Measurements from ENCODE around the gene DLGAP1. TPM values are rescaled to one million over a fixed set of nuclear protein-coding genes. Genes with fewer than 3 reads are reported as not detected.

DLGAP1 gene
- total and polyA plus RNA-seq, 2 of the 4 experiments (the other 2 are of a cell fraction) = under 0.01 to 0.09 TPM

GRCh38 chr18:3920832-3921231, 534.3 kb downstream of the DLGAP1 start:
- Histone ChIP-seq H2AK9ac (replicated peaks; ENCODE audit: low read depth, low read length, poor library complexity) (no peak overlapping the region), H3K27ac (ENCODE audit: insufficient read depth, low read length) (no peak overlapping the region), H2BK20ac (ENCODE audit: low read depth, low read length) (no peak overlapping the region), H3K9me1 (ENCODE audit: insufficient read depth, low read length) (peaks cover 2% of the 10 kb centered on the region; the same call in 1 of the 2 replicates), H2BK5ac (ENCODE audit: low read depth, low read length, poor library complexity, severe bottlenecking) (peak overlapping the region; percentile 42), H3K18ac (ENCODE audit: low read depth, low read length) (no peak overlapping the region), H4K20me1 (ENCODE audit: insufficient read depth, low read length) (no peaks in the 10 kb centered on the region), H3K79me1 (ENCODE audit: low read depth in 1 of 2, low read length in 2 of 2) (no peaks in the 10 kb centered on the region), H4K8ac (ENCODE audit: low read depth in 2 of 2, low read length in 2 of 2) (no peak overlapping the region), H4K91ac (ENCODE audit: insufficient read depth, low read depth, low read length) (no peak overlapping the region), H2BK15ac (ENCODE audit: low read depth, low read length) (no peak overlapping the region), H3K4ac (ENCODE audit: low read depth, low read length) (no peak overlapping the region), H3K4me1 (ENCODE audit: control insufficient read depth, insufficient read depth, low read length) (peaks cover 14% of the 10 kb centered on the region), H3K9ac (ENCODE audit: low read depth, low read length) (no peak overlapping the region), H3K4me2 (ENCODE audit: low read depth, low read length) (no peak overlapping the region), H2AFZ (replicated peaks; ENCODE audit: low read length, poor library complexity) (no peak overlapping the region), H3K14ac (replicated peaks; ENCODE audit: low read depth, low read length) (no peak overlapping the region), H3K9me3 (ENCODE audit: control insufficient read depth, insufficient read depth, low read length) (no peaks in the 10 kb centered on the region), H3K4me3 (ENCODE audit: insufficient read depth, low read depth, low read length) (no peak overlapping the region), H3K23ac (ENCODE audit: low read depth, low read length) (no peak overlapping the region), H3K56ac (ENCODE audit: extremely low read depth, insufficient read depth, low read length) (no peak overlapping the region), H4K5ac (ENCODE audit: low read depth, low read length) (no peak overlapping the region), H3K27me3 (ENCODE audit: control insufficient read depth, insufficient read depth, low read length) (peaks cover 4% of the 10 kb centered on the region), H2BK120ac (ENCODE audit: low read depth, low read length) (no peak overlapping the region), H3K36me3 (ENCODE audit: control insufficient read depth, insufficient read depth, low read length) (no peaks in the 10 kb centered on the region), H2AK5ac (ENCODE audit: low read depth, low read length) (no peak overlapping the region)
- ChIA-PET POLR2A (ENCODE audit: unreplicated experiment) (no interaction called here), CTCF (interaction anchor here (0.6 to 1.0 kb wide), 2 partner anchors 56 to 74 kb away, joined by 3 read pairs; no protein-coding TSS in a partner anchor)
- peak; percentile 60 for ATAC-seq (ENCODE audit: low read depth)
- TF ChIP-seq CHD1 (IDR thresholded peaks at IDR 0.05; ENCODE audit: low read depth, low read length) = no peak
- TF ChIP-seq BHLHE40 (IDR thresholded peaks at IDR 0.05; ENCODE audit: low read depth, low read length) = no peak
- no peak for TF ChIP-seq NFE2L2 (IDR thresholded peaks at IDR 0.05; ENCODE audit: low read depth, low read length)
- TF ChIP-seq CEBPB (IDR thresholded peaks at IDR 0.05; ENCODE audit: low read depth, low read length) = no peak
- TF ChIP-seq, protein P1, sequence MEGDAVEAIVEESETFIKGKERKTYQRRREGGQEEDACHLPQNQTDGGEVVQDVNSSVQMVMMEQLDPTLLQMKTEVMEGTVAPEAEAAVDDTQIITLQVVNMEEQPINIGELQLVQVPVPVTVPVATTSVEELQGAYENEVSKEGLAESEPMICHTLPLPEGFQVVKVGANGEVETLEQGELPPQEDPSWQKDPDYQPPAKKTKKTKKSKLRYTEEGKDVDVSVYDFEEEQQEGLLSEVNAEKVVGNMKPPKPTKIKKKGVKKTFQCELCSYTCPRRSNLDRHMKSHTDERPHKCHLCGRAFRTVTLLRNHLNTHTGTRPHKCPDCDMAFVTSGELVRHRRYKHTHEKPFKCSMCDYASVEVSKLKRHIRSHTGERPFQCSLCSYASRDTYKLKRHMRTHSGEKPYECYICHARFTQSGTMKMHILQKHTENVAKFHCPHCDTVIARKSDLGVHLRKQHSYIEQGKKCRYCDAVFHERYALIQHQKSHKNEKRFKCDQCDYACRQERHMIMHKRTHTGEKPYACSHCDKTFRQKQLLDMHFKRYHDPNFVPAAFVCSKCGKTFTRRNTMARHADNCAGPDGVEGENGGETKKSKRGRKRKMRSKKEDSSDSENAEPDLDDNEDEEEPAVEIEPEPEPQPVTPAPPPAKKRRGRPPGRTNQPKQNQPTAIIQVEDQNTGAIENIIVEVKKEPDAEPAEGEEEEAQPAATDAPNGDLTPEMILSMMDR (conservative IDR thresholded peaks at IDR 0.05; ENCODE audit: low read depth, low read length) = no peak
- no peak for TF ChIP-seq POLR2A (IDR thresholded peaks at IDR 0.05; ENCODE audit: low read depth, low read length)
- TF ChIP-seq MAFK (IDR thresholded peaks at IDR 0.05; ENCODE audit: low read depth, low read length) = no peak
- TF ChIP-seq, protein P2, sequence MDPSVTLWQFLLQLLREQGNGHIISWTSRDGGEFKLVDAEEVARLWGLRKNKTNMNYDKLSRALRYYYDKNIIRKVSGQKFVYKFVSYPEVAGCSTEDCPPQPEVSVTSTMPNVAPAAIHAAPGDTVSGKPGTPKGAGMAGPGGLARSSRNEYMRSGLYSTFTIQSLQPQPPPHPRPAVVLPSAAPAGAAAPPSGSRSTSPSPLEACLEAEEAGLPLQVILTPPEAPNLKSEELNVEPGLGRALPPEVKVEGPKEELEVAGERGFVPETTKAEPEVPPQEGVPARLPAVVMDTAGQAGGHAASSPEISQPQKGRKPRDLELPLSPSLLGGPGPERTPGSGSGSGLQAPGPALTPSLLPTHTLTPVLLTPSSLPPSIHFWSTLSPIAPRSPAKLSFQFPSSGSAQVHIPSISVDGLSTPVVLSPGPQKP (IDR thresholded peaks at IDR 0.05; ENCODE audit: borderline replicate concordance, low read depth, low read length) = no peak
- no peak for TF ChIP-seq RFX5 (IDR thresholded peaks at IDR 0.05; ENCODE audit: low read depth, low read length)
- TF ChIP-seq RAD21 (IDR thresholded peaks at IDR 0.05; ENCODE audit: low read length) = no peak
- TF ChIP-seq, protein P3, sequence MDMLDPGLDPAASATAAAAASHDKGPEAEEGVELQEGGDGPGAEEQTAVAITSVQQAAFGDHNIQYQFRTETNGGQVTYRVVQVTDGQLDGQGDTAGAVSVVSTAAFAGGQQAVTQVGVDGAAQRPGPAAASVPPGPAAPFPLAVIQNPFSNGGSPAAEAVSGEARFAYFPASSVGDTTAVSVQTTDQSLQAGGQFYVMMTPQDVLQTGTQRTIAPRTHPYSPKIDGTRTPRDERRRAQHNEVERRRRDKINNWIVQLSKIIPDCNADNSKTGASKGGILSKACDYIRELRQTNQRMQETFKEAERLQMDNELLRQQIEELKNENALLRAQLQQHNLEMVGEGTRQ (IDR thresholded peaks at IDR 0.05; ENCODE audit: low read depth, low read length) = no peak
- TF ChIP-seq SMC3 (IDR thresholded peaks at IDR 0.05; ENCODE audit: low read depth, low read length) = no peak
- no peak for TF ChIP-seq RCOR1 (IDR thresholded peaks at IDR 0.05; ENCODE audit: insufficient replicate concordance, low read length)
- no peak for TF ChIP-seq FOS (IDR thresholded peaks at IDR 0.05; ENCODE audit: low read depth, low read length)
- TF ChIP-seq MAZ (IDR thresholded peaks at IDR 0.05; ENCODE audit: borderline replicate concordance, low read depth, low read length) = no peak
- TF ChIP-seq MXI1 (IDR thresholded peaks at IDR 0.05; ENCODE audit: borderline replicate concordance, low read depth, low read length) = no peak
- BruUV-seq (replicated peaks) = no TSS peak
- in situ Hi-C loops (cut with MboI; ENCODE audit: low sequenced_read_pairs) = no loop called here
- intact Hi-C loops (cut with micrococcal nuclease) = no loop called here
- dilution Hi-C loops (cut with HindIII; ENCODE audit: low sequenced_read_pairs, unreplicated experiment) = no loop called here
- WGBS, 2 experiments (ENCODE audit: extremely low coverage in 2 of 2, insufficient read length in 1 of 2) = no CpG with 5 or more reads among the region's 2 CpGs
- peak; percentile 60 for DNase-seq
